H9 (cell line): Measurements from ENCODE around the gene OR2Z1. TPM values are rescaled to one million over a fixed set of nuclear protein-coding genes. Genes with fewer than 3 reads are reported as not detected.

Experiments
- DNase-seq: peaks from one replicate; pipeline ENCODE4 v3.0.0-alpha.2; 2017
- H2AFZ ChIP-seq: one replicate; pipeline ENCODE4 v1.6.1; 2013; ENCODE audit warnings: mild to moderate bottlenecking, low read length, control low read depth, moderate library complexity
- H2AK5ac ChIP-seq: 2 replicates; pipeline ENCODE4 v1.6.1; 2013; ENCODE audit warnings: low read length, control low read depth, mixed read lengths; ENCODE audit not compliant: insufficient read length
- H2BK120ac ChIP-seq: one replicate; pipeline ENCODE4 v1.6.1; 2013; ENCODE audit warnings: low read depth, mild to moderate bottlenecking, low read length, control low read depth, inconsistent platforms; ENCODE audit not compliant: poor library complexity, severe bottlenecking
- H2BK12ac ChIP-seq: 2 replicates; pipeline ENCODE4 v1.6.1; 2013; ENCODE audit warnings: low read length, control low read depth, mixed read lengths, low read depth; ENCODE audit not compliant: insufficient read length
- H2BK15ac ChIP-seq: 2 replicates; pipeline ENCODE4 v1.6.1; 2013; ENCODE audit warnings: low read depth, low read length, control low read depth
- H2BK20ac ChIP-seq: one replicate; pipeline ENCODE4 v1.6.1; 2013; ENCODE audit warnings: low read depth, mild to moderate bottlenecking, low read length, control low read depth, inconsistent platforms; ENCODE audit not compliant: poor library complexity, severe bottlenecking
- H2BK5ac ChIP-seq: 2 replicates; pipeline ENCODE4 v1.6.1; 2013; ENCODE audit warnings: low read length, control low read depth, mixed read lengths; ENCODE audit not compliant: insufficient read length
- H3K14ac ChIP-seq: 2 replicates; pipeline ENCODE4 v1.6.1; 2013; ENCODE audit warnings: low read length, control low read depth; ENCODE audit not compliant: insufficient read depth
- H3K18ac ChIP-seq: 2 replicates; pipeline ENCODE4 v1.6.1; 2013; ENCODE audit warnings: low read depth, mild to moderate bottlenecking, mixed read lengths, low read length, control low read depth; ENCODE audit not compliant: insufficient read length
- H3K23ac ChIP-seq: 2 replicates; pipeline ENCODE4 v1.6.1; 2013; ENCODE audit warnings: low read length, control low read depth, mixed read lengths, low read depth; ENCODE audit not compliant: insufficient read length
- H3K23me2 ChIP-seq: 2 replicates; pipeline ENCODE4 v1.6.1; 2013; ENCODE audit warnings: low read depth, mild to moderate bottlenecking, mixed read lengths, low read length, control low read depth; ENCODE audit not compliant: insufficient read length, poor library complexity, severe bottlenecking
- H3K27ac ChIP-seq: 2 replicates; pipeline ENCODE4 v1.5.1; 2013; ENCODE audit warnings: low read length, control low read depth, mixed read lengths, low read depth; ENCODE audit not compliant: insufficient read length
- H3K27me3 ChIP-seq: 2 replicates; pipeline ENCODE4 v1.6.1; 2013; ENCODE audit warnings: low read length, control low read depth, inconsistent platforms; ENCODE audit not compliant: insufficient read depth
- H3K4ac ChIP-seq: 2 replicates; pipeline ENCODE4 v1.6.1; 2013; ENCODE audit warnings: low read depth, mild to moderate bottlenecking, control low read depth, inconsistent platforms, low read length, moderate library complexity
- H3K4me1 ChIP-seq: 2 replicates; pipeline ENCODE4 v1.6.1; 2013; ENCODE audit warnings: low read length, control low read depth, inconsistent platforms; ENCODE audit not compliant: insufficient read depth
- H3K4me2 ChIP-seq: 2 replicates; pipeline ENCODE4 v1.6.1; 2013; ENCODE audit warnings: low read length, control low read depth, mixed read lengths; ENCODE audit not compliant: insufficient read length, insufficient read depth
- H3K56ac ChIP-seq: 2 replicates; pipeline ENCODE4 v1.6.1; 2013; ENCODE audit warnings: low read depth, mild to moderate bottlenecking, mixed read lengths, low read length, control low read depth; ENCODE audit not compliant: insufficient read length
- H3K79me1 ChIP-seq: 2 replicates; pipeline ENCODE4 v1.6.1; 2013; ENCODE audit warnings: low read depth, mild to moderate bottlenecking, moderate library complexity, low read length, control low read depth, inconsistent platforms; ENCODE audit not compliant: insufficient read depth, poor library complexity, severe bottlenecking
- H3K79me2 ChIP-seq: 2 replicates; pipeline ENCODE4 v1.6.1; 2013; ENCODE audit warnings: low read length, control low read depth, inconsistent platforms; ENCODE audit not compliant: insufficient read depth
- H3K9ac ChIP-seq: 2 replicates; pipeline ENCODE4 v1.6.1; 2013; ENCODE audit warnings: low read length, control low read depth, mixed read lengths; ENCODE audit not compliant: insufficient read length; ENCODE audit errors: extremely low read depth
- H3K9me3 ChIP-seq: one replicate; pipeline ENCODE4 v1.6.1; 2013; ENCODE audit warnings: low read depth, low read length, inconsistent platforms; ENCODE audit not compliant: control insufficient read depth
- H3T11ph ChIP-seq: one replicate; pipeline ENCODE4 v1.6.1; 2013; ENCODE audit warnings: mild to moderate bottlenecking, low read length, control low read depth, inconsistent platforms
- H4K20me1 ChIP-seq: one replicate; pipeline ENCODE4 v1.6.1; 2013; ENCODE audit not compliant: control insufficient read depth, insufficient read length, insufficient read depth
- H4K5ac ChIP-seq: 2 replicates; pipeline ENCODE4 v1.6.1; 2013; ENCODE audit warnings: low read depth, mild to moderate bottlenecking, mixed read lengths, low read length, control low read depth; ENCODE audit not compliant: insufficient read length
- H4K8ac ChIP-seq: replicated peaks from 2 replicates; pipeline ENCODE4 v1.6.1; 2013; ENCODE audit warnings: low read length, control low read depth, mixed read lengths, low read depth; ENCODE audit not compliant: insufficient read length
- H4K91ac ChIP-seq: 2 replicates; pipeline ENCODE4 v1.6.1; 2013; ENCODE audit warnings: low read depth, mild to moderate bottlenecking, moderate library complexity, mixed read lengths, low read length, control low read depth; ENCODE audit not compliant: insufficient read length
- H3K27ac Mint-ChIP-seq, 3 experiments: 2 replicates in 2 of 3; 3 replicates in 1 of 3; pipeline ENCODE4 v1.8.0; 2020 to 2021; ENCODE audit warnings: mixed read lengths in 3 of 3, mild to moderate bottlenecking in 1 of 3, moderate library complexity in 1 of 3
- H3K27me3 Mint-ChIP-seq: 2 replicates; pipeline ENCODE4 v1.8.0; 2021; ENCODE audit warnings: low read depth, mild to moderate bottlenecking, moderate library complexity, mixed read lengths
- H3K36me3 Mint-ChIP-seq, 3 experiments: 2 replicates in 2 of 3; 3 replicates in 1 of 3; pipeline ENCODE4 v1.8.0; 2020 to 2021; ENCODE audit warnings: low read depth in 3 of 3, mixed read lengths in 3 of 3; ENCODE audit not compliant: insufficient read depth in 1 of 3
- H3K4me1 Mint-ChIP-seq, 2 experiments: 2 replicates each; pipeline ENCODE4 v1.8.0; 2020; ENCODE audit warnings: mixed read lengths in 2 of 2
- H3K4me3 Mint-ChIP-seq, 2 experiments: 2 replicates in 1 of 2; 3 replicates in 1 of 2; pipeline ENCODE4 v1.8.0; 2020 to 2021; ENCODE audit warnings: mild to moderate bottlenecking in 2 of 2, mixed read lengths in 2 of 2, moderate library complexity in 1 of 2
- H3K9me3 Mint-ChIP-seq, 2 experiments: 2 replicates in 1 of 2; 3 replicates in 1 of 2; pipeline ENCODE4 v1.8.0; 2020; ENCODE audit warnings: mild to moderate bottlenecking in 2 of 2, mixed read lengths in 2 of 2, moderate library complexity in 1 of 2
- WGBS: extraction: QIAGEN DNeasy Blood & Tissue Kit; methylation state at CpG from one replicate; pipeline ENCODE4 v1.1.7; 2013; ENCODE audit warnings: missing lambda C conversion rate, low lambda C conversion rate, mixed read lengths; ENCODE audit not compliant: insufficient read length; ENCODE audit errors: extremely low coverage; 5-methylcytosine and 5-hydroxymethylcytosine counted together
- total RNA-seq: library from RNA; stranded (reverse); gene quantifications from 2 replicates; pipeline ENCODE4 v1.2.1, GENCODE V29; 2021
- TF ChIP-seq, protein P1 (sequence below): fragments of 200-600 bp; sonication (generic); conservative IDR thresholded peaks from 3 replicates; pipeline ENCODE4 v1.8.0; 2021; ENCODE audit warnings: antibody characterized with exemption, mild to moderate bottlenecking

OR2Z1 gene
- total RNA-seq, 1 experiment from 2014 or later: not detected

DNA sequence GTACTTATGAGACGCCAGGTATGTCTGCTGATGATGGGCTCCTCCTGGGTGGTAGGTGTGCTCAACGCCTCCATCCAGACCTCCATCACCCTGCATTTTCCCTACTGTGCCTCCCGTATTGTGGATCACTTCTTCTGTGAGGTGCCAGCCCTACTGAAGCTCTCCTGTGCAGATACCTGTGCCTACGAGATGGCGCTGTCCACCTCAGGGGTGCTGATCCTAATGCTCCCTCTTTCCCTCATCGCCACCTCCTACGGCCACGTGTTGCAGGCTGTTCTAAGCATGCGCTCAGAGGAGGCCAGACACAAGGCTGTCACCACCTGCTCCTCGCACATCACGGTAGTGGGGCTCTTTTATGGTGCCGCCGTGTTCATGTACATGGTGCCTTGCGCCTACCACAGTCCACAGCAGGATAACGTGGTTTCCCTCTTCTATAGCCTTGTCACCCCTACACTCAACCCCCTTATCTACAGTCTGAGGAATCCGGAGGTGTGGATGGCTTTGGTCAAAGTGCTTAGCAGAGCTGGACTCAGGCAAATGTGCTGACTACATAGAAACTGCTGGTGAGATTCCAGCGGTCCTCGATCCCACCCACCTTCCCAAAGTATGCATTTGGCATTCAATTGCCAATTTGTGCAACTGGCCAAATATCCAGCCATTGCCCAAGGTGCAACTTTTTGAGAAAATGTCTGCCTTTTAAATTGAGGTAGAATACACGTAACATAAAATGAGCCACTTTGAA lies 10.2 kb downstream of the OR2Z1 start:
- no peak overlapping the region for H2AFZ ChIP-seq
- H3K27me3 ChIP-seq: no peaks in the 10 kb centered on the region
- H2BK20ac ChIP-seq: no peak overlapping the region
- no CpG with 5 or more reads among the region's 19 CpGs for WGBS
- H4K8ac ChIP-seq: no peak overlapping the region
- H4K20me1 ChIP-seq: no peaks in the 10 kb centered on the region
- H3K56ac ChIP-seq: no peak overlapping the region
- H3K27ac ChIP-seq: no peak overlapping the region
- DNase-seq: no peak
- H3K18ac ChIP-seq: no peak overlapping the region
- Mint-ChIP-seq H3K9me3 (peaks cover 82 to 93% of the 10 kb centered on the region in 2 experiments), H3K27ac (no peak overlapping the region), H3K4me3 (no peak overlapping the region), H3K4me1 (no peaks in the 10 kb centered on the region), H3K36me3 (peaks cover 9 to 24% (median 9%) of the 10 kb centered on the region in 3 experiments; a peak in 6 of 7 replicates), H3K27me3 (peaks cover 8% of the 10 kb centered on the region)
- no peak overlapping the region for H2AK5ac ChIP-seq
- no peak overlapping the region for H2BK15ac ChIP-seq
- H3K4me1 ChIP-seq: no peaks in the 10 kb centered on the region
- no peaks in the 10 kb centered on the region for H3K79me2 ChIP-seq
- H4K91ac ChIP-seq: no peak overlapping the region
- no peak overlapping the region for H2BK12ac ChIP-seq
- H2BK5ac ChIP-seq: no peak overlapping the region
- H3K23me2 ChIP-seq: no peaks in the 10 kb centered on the region
- H3K9ac ChIP-seq: no peak overlapping the region
- H3T11ph ChIP-seq: no peak overlapping the region
- H3K79me1 ChIP-seq: no peaks in the 10 kb centered on the region
- peaks cover 71% of the 10 kb centered on the region for H3K9me3 ChIP-seq
- H2BK120ac ChIP-seq: no peak overlapping the region
- H3K23ac ChIP-seq: no peak overlapping the region
- H3K14ac ChIP-seq: no peak overlapping the region
- TF ChIP-seq, protein P1, sequence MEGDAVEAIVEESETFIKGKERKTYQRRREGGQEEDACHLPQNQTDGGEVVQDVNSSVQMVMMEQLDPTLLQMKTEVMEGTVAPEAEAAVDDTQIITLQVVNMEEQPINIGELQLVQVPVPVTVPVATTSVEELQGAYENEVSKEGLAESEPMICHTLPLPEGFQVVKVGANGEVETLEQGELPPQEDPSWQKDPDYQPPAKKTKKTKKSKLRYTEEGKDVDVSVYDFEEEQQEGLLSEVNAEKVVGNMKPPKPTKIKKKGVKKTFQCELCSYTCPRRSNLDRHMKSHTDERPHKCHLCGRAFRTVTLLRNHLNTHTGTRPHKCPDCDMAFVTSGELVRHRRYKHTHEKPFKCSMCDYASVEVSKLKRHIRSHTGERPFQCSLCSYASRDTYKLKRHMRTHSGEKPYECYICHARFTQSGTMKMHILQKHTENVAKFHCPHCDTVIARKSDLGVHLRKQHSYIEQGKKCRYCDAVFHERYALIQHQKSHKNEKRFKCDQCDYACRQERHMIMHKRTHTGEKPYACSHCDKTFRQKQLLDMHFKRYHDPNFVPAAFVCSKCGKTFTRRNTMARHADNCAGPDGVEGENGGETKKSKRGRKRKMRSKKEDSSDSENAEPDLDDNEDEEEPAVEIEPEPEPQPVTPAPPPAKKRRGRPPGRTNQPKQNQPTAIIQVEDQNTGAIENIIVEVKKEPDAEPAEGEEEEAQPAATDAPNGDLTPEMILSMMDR: no peak
- no peak overlapping the region for H4K5ac ChIP-seq
- no peak overlapping the region for H3K4ac ChIP-seq
- no peak overlapping the region for H3K4me2 ChIP-seq
